Left forelimb (tissue), 1 donor: Measurements from ENCODE around the gene INTS2.
"Not testable (repeated sequence)": the region's sequence is repeated elsewhere in the genome, so short reads cannot be mapped to it uniquely, and the experiment has no call there.

Experiments used
- DNase-seq: peaks from one replicate; pipeline ENCODE4 v3.0.0-alpha.2; 2018; ENCODE audit warnings: low spot score

INTS2 gene

DNA sequence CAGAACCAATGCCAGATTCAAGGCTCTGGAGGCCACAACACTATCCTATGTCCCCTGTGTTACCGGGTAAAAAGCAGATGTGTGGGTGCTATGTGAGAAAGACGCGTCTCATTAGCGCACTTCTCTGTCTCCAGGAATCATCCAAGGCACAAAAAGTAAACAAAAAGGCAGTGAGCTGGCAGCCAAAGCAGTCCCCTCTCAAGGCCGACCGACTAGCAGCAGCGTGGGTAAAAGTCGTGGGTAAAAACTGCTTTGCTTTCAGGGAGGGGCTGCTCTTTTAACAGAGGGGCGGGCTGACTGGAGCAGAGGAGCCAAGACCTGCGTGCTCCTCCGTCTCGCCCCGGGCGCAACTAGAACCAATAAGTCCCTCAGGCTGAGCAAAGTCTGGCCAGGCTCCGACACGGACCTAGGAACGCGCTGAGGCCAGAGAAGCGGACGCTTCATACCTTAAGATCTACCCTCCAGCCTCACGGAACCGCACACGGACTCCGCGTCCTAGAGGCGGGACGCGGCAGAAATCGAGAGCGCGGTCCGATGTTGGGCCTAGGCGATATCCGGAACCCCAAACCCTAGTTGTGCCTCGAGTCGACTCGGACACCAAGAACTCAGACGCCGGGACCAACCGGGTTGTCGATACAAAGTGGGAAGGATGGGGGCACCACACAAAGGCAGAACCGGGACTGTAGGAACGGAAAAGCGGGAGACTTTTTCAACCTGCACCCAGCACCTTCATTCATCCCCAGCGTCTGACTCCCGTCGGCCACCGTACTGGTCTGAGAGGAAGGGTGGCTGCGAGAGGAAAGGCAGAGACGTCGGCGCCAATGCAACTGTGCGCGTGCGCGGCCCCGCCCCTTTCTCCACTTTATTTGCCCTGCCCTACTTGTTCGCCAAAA lies at the start of gene INTS2:
INTS2 (minus strand) TSS at position 775 of the 893 bp plus-strand sequence. CDS start 1,338 bp downstream, outside the sequence.
- DNase-seq, result peak; percentile 97

- DNase-seq, result no peak
Measured at GRCh38 chr17:61974115-61974514, 46.3 kb upstream of the INTS2 start.

- no peak for DNase-seq
Measured at GRCh38 chr17:61972311-61972710, 44.5 kb upstream of the INTS2 start.

DNA sequence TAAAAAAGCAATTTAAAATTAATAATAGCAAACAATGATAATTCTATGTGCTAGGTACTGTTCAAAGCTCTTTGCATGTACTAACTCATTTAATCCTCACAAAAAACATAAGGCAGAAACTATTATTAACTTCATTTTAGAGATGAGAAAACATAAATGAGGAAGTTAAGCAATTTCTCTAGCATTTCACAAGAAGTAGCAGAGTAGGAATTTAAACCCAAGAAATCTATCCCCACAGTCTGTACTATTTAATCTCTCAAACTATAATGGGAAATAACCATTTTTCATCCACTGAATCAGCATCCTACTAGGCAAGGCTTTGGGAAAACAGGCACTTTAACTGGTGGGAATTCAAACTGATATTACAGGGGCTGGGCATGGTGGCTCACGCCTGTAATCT lies 42.2 kb upstream of the INTS2 start:
- no peak for DNase-seq

DNA sequence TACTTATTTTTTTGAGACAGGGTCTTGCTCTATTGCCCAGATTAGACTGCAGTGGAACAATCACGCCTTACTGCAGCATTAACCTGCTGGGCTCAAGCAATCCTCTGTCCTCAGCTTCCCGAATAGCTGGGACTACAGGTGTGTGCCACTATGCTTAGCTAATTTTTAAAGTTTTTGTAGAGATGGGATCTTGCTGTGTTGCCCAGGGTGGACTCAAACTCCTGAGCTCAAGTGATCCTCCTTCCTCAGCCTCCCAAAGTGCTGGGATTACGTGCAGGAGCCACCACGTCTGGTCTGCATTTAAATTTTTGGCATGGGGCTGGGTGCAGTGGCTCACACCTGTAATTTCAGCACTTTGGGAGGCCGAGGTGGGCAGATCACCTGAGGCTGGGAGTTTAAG lies 41.0 kb upstream of the INTS2 start:
- DNase-seq, result no peak

DNA sequence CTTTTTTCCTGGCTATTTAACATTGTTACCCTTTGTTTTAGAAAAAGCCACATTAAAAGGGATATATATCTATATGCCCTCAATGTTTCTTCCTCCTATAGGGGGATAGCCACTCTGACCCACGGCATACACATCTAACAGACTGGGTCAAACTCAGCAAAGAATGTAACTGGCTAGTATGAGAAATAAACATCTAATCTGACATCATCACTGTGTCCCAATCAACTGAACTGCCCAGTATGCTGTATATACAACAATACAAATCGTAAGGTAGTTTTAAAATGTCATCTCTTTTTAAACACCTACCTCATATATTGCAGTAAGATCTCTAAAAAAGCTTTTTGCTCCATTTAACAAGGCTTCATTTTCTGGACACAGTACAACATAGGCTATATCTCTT lies 39.9 kb upstream of the INTS2 start:
- DNase-seq, result no peak

GRCh38 chr17:61966191-61966590 lies 38.4 kb upstream of the INTS2 start:
- DNase-seq, result no peak

GRCh38 chr17:61955619-61956018 lies 27.8 kb upstream of the INTS2 start:
- no peak for DNase-seq

DNA sequence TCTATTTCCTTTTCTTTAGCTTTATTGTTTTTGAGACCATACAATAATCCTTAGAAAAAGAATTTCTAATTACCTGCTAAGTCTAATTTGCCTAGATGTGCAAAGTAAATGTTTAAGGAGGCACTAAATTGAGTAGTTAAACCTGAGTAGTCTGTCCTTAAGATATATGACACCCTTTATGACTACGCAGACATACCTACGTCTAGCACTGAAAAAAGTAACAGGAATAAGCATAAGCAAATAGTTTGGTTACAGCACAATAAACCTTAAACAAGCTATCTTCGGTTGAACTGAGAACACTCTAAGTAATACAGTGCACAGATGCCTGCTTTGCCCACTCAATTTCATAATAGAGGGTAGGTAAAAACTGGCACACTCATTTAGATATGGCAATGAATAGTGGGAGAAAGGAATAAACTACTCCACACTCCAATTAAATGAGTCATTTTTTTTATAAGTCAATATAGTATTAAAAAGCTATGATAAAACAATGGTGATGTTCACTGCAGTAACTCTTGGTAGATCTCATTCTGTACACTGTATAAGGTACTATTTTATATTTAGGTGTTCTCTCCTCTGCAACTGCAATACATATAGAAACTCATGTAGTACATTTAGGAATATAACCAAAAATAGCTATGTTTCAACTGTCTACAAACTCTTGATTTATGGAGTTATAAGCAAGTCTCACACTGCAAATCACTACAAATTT lies 19.7 kb upstream of the INTS2 start:
- DNase-seq, result no peak

DNA sequence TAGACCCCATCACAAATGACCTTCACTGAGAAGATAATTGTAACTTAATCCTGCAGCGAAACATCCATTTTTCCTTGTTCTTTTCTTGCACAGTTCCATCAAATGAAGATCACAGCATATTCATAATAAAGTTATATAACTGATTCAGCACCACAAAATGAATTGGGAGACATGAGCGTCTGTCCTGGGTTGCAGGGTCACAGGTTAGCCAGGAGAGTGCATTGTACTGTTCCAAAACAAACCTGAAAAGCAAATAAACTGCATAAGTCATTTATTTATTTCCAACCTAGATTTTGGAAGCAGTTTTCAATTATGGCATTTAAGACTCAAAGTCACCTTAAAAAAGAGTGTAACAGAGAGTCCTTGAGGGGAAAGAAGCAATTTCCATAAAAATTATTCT lies 18.6 kb upstream of the INTS2 start:
- DNase-seq, result no peak

- DNase-seq, result no peak
Measured at GRCh38 chr17:61943117-61943516, 15.3 kb upstream of the INTS2 start.

DNA sequence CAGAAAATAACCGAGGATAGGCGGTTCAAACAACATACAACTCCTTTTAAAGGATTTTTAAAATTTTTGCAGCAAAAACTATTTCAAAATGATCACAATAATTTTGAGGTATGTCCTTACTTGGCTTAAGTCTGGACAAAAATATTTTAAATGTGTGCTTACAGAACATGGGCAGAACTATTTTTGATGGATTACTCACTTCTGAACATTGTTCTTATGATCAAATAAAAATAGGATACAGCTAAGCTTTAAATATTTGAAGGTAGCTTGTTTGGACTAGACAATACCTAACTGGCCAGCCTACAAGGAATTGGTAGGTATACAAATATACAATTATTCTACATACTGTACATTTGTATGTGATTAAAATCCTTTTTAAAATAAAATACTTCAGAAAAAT lies 14.3 kb upstream of the INTS2 start:
- no peak for DNase-seq

GRCh38 chr17:61928101-61928436 lies 287 bp upstream of the INTS2 start:
- no peak for DNase-seq

GRCh38 chr17:61926826-61927207 lies 965 bp downstream of the INTS2 start:
- DNase-seq, result no peak

DNA sequence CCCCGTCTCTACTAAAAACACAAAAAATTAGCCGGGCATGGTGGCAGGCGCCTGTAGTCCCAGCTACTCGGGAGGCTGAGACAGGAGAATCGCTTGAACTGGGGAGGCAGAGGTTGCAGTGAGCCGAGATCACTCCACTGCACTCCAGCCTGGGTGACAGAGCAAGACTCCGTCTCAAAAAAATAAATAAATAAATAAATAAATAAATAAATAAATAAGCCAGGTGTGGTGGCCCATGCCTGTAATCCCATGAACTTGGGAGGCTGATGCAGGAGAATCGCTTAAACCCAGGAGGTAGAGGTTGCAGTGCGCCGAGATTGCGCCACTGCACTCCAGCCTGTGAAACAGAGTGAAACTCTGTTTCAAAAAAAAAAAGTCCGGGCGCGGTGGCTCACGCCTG lies 12.6 kb downstream of the INTS2 start:
- not testable (repeated sequence) for DNase-seq

GRCh38 chr17:61908292-61909037 lies 19.3 kb downstream of the INTS2 start:
- DNase-seq, result no peak

DNA sequence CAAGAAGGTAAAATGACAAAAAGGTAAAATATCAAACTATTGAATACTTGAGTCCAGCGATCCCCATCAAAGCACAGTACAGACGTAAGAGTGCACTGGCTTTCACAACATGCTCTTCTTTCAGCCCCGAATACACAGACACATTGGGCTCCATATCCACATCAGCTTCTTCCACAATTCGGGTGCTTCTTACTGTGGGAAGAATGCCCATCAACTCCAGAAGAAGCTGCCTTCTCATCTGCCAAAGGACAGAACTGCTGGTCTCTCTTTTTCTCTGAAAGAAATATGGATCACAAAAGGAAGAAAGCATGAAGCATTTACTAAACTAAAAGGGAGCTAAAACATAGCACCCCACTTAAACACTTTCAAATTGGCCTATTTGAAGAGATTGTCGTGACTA lies 20.4 kb downstream of the INTS2 start:
- no peak for DNase-seq

DNA sequence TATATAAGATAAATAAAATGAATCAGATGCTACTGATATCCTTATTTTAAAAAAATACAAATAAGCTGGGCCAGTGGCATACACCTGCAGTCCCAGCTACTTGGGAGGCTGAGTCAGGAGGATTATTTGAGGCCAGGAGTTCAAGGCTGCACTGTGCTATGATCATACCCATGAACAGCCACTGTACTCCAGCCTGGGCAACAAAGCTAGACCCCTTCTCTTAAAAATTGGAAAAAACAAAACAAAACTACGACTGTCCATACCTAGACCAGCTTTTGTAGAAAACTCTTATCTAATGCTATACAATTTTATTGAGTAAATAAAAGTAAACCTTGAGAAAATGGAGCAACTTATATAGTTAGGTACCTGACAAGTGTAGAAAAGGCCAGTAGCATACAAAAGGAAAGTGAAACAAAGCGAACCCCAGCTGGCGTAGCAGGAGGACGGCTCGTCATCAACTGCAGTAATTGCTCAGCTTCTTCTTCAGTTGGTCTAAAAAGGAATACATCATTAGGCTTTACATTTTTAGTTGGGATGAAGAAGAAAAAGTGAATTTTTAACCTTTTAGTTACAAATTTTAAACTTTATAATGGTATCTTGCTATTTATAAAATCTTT lies 23.6 kb downstream of the INTS2 start:
- DNase-seq, result no peak

GRCh38 chr17:61903251-61903650 lies 24.5 kb downstream of the INTS2 start:
- DNase-seq, result no peak

GRCh38 chr17:61897548-61898180 lies 30.1 kb downstream of the INTS2 start:
- DNase-seq, result no peak

DNA sequence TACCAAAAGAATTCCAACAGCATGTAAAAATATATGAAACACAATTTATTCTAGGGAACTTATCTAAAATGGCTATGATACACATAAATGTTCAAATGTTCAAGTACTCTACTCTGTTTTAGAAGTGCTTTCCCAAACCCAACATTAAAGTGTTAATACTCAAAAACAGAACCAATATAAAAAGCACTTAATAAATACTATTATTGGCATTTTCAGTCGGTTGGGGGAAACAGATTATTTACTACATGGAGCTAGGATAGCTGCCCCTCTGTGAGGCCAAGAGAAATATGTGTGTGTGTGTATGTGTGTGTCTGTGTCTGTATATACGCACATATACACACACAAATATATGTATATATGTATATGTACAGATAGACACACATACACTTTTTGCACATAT lies 32.4 kb downstream of the INTS2 start:
- no peak for DNase-seq

- not testable (repeated sequence) for DNase-seq
Measured at GRCh38 chr17:61894310-61894709, 33.5 kb downstream of the INTS2 start.
